C1 segment of cervical spinal cord (tissue), 14 donors: Measurements from ENCODE around the gene LLGL1.

Source experiments
- DNase-seq, 14 donors: peaks; one replicate each; lab custom pipeline; 2025; lab: John Stamatoyannopoulos, UW

LLGL1 gene

GRCh38 chr17:18252160-18252559, 26.7 kb downstream of the LLGL1 start:
- no peak for DNase-seq

DNA sequence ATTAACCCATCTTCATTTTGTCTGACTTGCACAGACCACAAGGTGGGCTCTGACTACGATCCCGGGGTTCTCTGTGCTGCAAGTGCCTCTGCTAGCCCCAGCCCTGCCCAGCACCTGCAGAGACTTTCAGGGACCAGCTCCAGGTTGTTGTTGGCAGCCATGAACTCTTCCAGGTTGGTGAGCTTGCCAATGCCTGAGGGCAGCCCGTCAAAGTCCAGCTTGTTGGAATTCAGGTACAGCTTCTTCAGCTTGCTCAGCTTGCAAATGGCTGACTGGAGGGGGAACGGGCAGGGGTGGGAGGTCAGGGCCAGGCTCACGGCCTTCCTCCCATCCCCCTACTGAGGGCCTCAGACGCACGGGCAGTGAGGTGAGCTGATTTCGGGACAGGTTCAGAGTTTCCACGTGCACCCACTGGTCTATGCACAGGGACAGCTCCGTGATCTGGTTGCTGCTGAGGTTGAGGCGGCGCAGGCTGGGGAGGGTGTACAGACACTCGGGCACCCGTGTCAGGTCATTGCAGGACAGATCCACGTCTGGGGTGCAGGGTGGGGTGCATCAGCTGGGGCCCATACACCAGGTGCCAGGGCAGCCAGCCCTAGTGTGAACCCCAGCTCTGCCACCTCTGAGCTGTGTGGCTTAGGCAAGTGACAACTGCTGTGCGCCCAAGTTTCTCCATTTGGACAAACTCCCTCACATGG, 27.9 kb downstream of the LLGL1 start:
- no peak for DNase-seq

DNA sequence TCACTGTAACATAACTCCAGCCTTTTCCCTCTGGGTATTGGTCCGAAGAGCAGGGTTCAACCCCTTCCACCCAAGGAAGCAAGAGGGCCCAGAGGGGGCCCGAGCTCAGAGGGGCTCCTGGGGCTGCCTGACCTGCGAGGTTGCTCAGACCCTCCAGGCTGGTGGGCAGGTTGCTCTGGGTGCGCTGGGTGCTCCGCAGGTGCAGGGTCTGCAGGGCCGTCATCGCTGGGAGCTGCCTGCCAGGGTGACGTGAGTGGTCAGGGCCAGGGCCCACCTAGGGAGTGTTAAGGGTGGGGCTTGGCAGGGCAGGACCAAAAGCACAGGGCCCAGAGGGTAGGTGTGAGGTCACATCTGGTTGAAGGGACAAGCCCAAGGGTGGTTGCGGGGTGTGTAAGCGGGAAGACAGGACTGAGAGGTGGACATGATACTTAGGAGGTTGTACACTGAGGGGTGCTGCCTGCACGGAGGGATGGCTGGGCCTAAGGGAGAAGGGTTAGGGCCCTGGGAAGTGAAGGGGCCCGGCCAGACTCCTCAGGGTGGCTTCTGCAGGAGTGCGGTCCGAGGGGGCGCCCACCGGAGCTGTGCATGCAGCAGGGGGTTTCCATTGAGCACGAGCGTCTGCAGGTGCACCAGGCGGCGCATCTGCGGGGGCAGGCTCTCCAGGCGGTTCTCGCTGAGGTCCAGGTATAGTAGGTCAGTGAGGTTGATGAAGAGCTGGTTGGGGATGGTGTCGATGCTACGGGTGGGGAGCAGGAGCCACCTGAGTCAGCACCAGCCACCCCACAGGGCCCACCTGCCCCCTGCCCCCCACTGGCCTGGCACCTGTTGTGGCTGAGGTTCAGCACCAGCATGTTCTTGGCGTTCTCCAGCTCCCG, 28.7 kb downstream of the LLGL1 start:
- DNase-seq = no peak

GRCh38 chr17:18254888-18255649, 29.6 kb downstream of the LLGL1 start:
- DNase-seq = no peak

DNA sequence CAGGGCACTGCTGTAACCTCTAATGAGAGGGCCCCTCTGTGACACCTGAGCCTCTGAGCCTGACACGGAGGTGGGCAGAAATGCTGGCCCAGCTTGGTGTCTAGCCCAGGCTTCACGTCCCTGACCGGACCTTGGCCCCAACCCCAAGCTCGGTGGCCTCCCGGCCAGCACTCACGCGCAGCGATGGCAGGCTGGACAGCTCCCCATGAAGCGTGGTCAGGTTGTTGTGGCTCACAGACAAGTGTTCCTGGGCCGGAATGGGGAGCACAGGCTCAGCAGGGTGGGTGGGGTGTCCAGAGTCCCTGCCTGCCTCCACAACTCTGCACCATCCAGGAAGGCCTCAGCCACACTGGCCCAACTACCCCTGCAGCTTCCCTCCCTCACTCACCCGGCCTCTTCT, 30.9 kb downstream of the LLGL1 start:
- DNase-seq = no peak

DNA sequence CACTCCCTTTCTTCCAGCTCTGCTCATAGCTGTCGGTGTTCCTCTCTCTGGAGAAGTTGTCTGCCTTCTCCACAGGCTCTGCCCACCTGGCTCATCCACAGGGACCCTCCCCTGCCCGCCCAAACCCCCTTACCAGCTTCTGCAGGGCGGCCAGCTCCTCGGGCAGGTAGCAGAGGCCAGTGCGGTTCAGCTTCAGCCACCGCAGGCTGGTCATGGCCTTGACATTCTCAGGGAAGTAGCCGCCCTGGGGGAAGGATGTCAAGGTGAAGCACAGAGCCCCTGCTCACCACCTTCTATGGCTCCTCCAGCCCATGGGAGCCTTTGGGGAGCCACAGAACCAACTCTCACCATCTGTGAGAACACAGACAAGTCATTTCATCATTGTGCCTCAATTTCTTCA, 31.3 kb downstream of the LLGL1 start:
- no peak for DNase-seq

GRCh38 chr17:18257268-18257981, 32.0 kb downstream of the LLGL1 start:
- no peak for DNase-seq

DNA sequence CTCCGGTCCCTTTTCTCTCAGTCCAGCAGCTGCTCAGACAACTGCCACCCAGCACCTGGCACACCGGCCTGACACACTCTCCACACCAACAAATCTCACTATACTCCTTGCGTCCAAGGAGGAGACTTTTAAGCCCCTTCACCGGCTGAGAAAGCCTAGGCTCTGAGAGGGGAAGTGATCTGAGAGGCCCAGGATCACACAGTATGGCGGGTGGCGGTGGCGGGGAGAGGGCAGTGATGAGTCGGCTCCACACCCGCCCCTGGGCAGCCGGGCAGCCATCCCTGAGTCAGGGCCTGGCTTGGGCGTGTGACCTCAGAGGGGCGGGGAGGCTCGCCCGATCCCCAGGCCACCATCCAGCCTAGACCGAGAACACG, 32.5 kb downstream of the LLGL1 start:
- DNase-seq = peak in 13 of 14 donors; percentile 48 to 89 (median 72)

DNA sequence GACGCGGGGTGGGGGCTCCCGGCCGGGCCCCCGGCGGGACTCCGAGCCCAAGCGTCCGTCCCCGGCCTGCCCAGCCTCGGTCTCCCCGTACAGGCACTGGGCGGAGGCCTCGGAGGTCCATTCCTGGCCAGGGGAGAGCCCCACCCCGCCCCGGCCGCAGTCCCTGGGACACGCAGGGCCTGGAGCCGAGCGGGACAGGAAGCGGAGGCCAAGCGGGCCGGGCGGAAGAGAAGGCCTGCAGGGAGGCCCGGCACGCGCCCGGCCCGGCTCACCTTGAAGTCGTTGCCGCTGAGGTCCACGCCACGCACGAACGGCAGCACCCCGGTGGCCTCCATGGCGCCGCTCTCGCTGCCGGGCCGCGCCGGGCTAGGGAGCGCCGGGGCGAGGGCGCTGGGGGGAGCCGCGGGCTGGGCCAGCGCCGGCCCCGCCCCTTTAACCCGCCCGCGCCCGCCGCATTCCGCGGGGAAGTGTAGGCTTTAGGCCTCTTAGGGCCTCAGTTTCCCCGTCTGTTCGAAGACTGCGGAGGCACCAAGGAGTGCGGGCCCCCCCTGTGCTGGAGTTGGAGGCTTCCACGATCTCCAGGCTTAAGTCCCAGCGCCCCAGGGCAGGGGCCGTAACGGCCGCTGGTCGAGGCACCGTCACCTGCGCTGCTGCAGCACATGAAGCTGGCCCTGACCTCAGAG, 33.1 kb downstream of the LLGL1 start, which contains the start of gene FLII:
TSS of gene FLII (minus strand) at position 383 of the 683 bp plus-strand sequence. CDS start at position 335, 48 bp downstream.
- peak in 12 of 14 donors; percentile 48 to 89 (median 74) for DNase-seq

GRCh38 chr17:18259621-18260331, 34.3 kb downstream of the LLGL1 start:
- DNase-seq = no peak

DNA sequence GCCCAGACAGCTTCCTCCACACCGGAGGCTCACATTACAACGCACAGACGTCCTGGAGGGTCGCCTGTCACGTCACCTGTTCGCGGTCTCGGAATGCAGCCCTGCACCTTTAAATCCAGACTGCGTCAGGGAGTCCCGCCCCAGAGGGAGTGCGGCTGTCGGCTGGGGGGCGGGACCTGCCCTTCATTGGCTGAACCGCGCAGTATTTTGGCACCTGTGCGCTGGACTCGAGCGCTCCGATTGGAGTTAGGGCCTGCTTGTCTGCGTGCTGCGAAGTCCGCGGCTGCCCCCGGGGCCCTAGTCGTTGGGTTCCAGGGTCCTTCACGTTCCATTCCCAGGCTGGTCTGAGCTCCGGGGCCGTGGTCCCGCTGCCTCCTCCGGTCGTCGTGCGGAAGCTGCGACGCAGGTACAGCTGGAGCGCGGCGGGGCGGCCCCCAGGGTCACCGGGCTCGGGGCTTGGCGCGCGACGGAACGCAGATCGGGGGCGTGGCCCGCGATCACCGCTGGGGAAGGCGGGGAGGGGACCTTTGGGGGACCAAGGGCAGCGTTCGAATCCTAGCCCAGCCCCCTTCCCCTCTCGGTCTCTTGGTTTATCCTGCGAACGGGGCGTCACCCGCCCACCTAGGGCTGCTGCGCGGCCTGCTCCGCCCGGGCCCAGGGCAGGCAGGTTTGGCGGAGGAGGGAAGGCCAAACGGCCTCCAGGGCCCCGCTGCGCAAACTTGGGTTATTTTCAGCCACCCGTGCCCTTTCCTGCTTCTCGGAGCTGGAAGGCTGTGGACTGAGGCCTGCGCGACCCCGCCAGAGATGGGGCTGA, 35.1 kb downstream of the LLGL1 start, which contains the start of gene MIEF2:
TSS of gene MIEF2 (plus strand) at position 331 of the 814 bp plus-strand sequence. CDS start 2,059 bp downstream, outside the sequence.
- peak; percentile 53 to 94 (median 90) for DNase-seq

DNA sequence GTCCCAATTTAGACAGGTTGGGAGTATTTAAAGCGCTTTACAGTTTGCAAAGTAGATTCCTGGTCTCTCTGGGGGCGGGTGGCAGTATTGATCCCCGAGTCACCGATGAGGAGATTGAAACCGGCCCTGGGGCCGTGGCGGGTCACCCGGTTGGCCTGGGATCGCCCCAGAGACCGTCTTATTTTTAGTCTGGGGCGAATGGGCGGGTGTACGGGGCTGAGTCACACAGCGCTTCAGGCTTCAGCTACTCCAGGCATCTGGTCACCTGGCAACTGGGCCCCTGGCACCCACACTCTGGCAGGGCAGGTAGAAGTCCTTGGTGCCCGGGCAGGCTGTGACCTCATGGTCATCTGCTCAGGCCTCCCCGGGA, 35.7 kb downstream of the LLGL1 start:
- DNase-seq = peak in 6 of 14 donors; percentile 22 to 63 (median 37)

GRCh38 chr17:18261659-18262058, 36.2 kb downstream of the LLGL1 start:
- no peak for DNase-seq

- no peak for DNase-seq
Measured at GRCh38 chr17:18262111-18262510, 36.7 kb downstream of the LLGL1 start.

DNA sequence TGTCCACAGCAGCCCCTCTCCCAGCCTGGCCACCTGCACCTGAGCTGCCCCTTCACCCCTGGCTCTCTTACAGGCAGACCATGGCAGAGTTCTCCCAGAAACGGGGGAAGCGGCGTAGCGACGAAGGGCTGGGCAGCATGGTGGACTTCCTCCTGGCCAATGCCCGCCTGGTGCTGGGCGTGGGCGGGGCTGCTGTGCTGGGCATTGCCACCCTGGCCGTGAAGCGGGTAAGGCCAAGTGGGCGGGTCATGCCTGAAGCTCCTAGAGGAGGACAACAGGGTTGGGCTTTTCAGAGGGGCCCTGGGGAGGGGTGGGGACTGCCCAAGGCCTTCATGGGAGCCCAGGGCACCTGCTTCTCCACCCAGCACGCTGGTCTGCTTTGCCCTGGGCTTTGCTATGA, 37.2 kb downstream of the LLGL1 start:
- no peak for DNase-seq

DNA sequence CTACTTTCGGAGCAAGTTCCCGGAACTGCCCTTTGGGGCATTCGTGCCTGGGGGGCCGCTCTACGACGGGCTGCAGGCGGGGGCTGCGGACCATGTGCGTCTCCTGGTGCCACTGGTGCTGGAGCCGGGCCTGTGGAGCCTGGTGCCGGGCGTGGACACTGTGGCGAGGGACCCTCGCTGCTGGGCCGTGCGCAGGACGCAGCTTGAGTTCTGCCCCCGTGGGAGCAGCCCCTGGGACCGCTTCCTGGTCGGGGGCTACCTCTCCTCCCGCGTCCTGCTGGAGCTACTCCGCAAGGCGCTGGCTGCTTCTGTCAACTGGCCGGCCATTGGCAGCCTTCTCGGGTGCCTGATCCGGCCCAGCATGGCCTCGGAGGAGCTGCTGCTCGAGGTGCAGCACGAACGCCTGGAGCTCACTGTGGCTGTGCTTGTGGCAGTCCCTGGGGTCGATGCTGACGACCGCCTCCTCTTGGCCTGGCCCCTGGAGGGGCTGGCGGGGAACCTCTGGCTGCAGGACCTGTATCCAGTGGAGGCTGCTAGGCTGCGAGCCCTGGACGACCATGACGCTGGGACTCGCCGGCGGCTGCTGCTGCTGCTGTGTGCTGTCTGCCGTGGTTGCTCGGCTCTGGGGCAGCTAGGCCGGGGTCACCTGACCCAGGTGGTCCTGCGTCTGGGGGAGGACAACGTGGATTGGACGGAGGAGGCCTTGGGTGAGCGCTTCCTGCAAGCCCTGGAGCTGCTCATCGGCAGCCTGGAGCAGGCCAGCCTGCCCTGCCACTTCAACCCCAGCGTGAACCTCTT, 38.6 kb downstream of the LLGL1 start:
- DNase-seq = no peak

GRCh38 chr17:18267366-18267765, 41.9 kb downstream of the LLGL1 start:
- DNase-seq = no peak
